ENCODE measurements around the gene UBTD2.

Gene UBTD2

DNA sequence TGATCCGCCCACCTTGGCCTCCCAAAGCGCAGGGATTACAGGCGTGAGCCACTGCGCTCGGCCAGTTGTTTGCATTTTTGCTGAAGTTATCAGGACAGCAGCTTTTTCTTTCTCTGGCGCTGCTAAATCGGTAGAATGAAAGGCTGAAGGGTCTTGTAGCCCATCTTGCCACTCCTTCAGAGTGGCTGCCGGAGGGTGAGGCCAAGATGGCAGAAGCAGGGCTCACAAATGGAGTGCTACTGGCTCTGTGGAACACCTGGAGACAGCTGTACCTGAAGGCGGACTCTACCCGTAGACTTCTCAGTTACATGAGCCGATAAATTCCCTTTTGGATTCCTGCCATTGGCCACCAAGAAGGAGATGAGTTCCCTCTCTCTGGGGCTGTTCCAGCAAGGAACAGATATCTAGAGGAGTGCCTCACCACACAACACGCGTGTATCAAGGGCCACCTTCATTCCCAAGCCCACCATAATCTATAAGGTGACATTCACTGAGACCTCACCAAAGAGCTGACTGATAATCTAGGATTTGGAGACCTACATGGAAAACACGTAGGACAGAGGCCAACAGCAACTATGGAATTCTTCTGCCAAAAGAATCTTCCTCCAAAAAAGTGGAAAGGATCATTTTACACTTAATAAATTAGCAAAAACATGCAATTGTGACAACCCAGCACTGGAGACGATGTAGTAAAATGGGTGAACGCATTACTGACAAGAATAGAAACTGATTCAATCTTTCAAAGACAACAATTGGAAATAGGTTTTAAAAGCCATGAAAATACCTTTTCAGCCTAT lies 117.3 kb downstream of the UBTD2 start:
- DNase-seq: no peak

DNA sequence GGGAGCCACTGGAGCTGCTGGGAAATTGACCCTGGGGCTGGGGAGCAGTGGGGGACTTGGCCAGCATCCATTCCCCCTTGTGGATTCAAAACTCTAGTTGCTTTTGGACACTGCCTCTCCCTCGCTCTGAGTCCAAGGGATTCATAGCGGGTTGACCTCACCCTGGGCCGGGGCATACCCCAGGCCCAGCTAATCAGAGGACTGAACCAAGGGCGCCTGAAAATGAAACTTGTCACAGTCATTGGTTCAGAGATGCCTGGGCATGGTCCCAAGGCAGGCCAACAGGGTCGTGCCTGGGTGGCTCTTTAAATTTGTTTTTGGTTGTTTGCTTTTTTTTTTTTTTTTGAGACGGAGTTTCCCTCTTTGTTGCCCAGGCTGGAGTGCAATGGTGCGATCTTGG lies 118.1 kb downstream of the UBTD2 start:
- no peak for DNase-seq

DNA sequence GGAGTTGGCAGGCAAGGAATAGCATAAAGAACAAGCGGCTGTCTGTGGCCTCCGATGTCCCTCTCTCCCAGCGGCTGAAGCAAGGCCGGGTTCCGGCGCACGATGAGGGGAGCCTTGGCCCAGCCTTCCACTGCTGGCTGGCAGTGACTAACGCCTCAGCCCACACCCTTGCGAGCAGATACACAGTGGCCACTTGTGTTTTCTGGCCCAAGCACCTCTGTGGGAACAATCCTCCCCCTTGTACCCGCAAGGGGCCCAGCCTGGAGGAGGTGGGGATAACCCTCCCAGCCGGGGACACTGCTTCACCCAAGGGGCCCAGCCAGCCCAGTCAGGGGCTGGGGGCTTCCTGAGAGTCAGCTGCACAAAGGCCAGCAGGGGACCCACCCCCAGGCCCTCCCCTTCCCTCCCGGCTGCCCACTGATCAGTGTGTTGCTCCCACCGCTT lies 118.8 kb downstream of the UBTD2 start:
- DNase-seq: no peak

DNA sequence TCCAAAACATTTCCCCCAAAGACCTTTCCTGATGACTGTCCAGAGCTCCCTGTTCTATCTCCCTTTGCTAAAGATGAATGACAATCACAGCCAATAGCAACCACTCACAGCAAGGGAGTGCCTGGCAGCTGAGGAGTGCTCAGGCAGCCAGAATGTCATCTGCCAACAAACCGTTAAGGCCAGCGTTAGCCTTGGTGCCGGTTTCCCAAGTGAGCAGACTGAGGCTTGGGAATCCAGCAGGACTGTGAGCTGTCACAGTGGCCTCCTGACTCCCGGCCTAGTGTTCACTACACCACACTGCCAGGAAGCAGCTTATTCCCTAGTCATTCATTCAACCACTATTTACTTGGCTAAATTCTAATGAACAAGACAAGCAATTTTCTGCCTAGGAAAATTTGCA lies 120.2 kb downstream of the UBTD2 start:
- DNase-seq: no peak

DNA sequence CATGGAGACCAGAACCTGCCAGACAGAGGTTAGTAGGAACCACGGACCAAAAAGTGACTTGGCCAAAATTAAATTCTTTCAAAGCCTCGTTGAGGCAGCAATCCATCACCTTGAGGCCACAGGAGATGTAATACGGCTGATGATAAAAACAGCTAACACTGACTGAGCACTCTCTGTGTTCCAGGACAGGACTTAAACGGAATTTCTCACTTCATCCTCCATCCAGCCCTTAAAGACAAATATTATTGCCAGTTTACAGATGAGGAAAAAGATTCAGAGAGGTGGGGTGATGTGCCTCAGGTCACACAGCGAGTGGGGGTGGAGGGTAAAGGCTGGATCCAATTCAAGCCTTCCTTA lies 120.6 kb downstream of the UBTD2 start:
- no peak for DNase-seq

DNA sequence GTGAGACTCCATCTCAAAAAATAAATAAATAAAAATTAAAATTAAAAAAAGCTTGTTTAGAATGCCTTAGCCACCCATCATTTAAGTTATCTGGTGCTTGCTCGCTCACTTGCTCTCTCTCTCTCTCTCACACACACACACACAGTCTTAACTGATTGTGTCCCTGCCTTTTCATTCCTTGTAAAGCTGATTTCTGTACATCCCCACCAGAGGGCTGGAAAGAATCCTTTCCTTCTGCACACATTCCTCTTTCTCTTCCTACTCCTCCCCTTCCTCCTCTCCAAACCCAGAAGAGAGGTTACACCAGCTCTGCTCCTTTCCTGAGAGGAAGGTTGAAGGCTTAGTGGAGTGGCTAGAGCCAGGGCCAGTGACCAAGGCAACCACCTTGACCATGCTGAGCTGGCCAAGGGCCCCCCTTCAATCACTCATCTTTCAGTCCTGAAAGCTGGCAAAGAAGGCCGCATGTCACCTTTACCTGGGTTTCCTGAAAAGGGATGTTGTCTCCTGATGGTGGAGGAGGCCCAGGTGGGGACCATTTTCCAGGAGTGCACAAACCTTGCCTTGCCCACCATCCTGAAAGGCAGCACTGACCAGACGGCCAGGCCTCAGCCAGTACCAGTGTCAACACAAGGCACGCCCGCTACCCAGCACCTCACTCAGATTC lies 121.1 kb downstream of the UBTD2 start:
- DNase-seq: no peak

DNA sequence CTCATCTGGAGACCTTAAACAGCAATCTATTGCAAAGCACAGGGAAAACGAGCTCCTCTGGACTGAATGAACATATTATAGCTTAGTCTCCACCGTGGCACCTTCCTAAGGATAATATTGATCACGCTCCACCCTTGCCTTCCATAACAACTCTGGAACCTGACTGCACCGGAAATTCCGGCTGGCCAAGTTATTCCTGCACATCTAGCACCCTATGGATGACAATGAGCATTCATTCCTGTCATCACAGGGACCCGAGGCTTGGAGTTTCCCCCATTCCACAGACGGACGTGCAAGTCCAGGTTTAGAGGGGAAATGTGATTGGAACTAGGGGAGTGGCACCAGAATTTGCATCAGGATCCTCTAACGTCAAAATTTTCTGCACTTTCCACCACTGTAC lies 123.1 kb downstream of the UBTD2 start:
- no peak for DNase-seq
